Measurements from ENCODE around the gene NPTX1.

The NPTX1 gene

GRCh38 chr17:80422981-80423380 is 53.4 kb downstream of the NPTX1 start:
- peaks cover 36% of the 10 kb centered on the region for H3K27me3 ChIP-seq (ENCODE audit: insufficient read depth, low read depth)
- no peak overlapping the region for H3K9ac ChIP-seq
- no peaks in the 10 kb centered on the region for H3K4me1 ChIP-seq (ENCODE audit: low read depth, poor library complexity, severe bottlenecking)
- no peaks in the 10 kb centered on the region for H4K20me1 ChIP-seq (ENCODE audit: insufficient read depth)
- TF ChIP-seq CTCF (conservative IDR thresholded peaks at IDR 0.05; ENCODE audit: low read depth, low read length), result no peak
- H2AFZ ChIP-seq (ENCODE audit: low read depth), result no peak overlapping the region
- H3K79me2 ChIP-seq (ENCODE audit: insufficient read depth, low read depth), result no peaks in the 10 kb centered on the region
- H3K4me2 ChIP-seq, result no peak overlapping the region
- H3K36me3 ChIP-seq (ENCODE audit: insufficient read depth), result no peaks in the 10 kb centered on the region
- no peak overlapping the region for H3K27ac ChIP-seq
- H3K4me3 ChIP-seq (IDR thresholded peaks at IDR 0.05; ENCODE audit: insufficient read depth, low read depth, low read length), result no peak overlapping the region

DNA sequence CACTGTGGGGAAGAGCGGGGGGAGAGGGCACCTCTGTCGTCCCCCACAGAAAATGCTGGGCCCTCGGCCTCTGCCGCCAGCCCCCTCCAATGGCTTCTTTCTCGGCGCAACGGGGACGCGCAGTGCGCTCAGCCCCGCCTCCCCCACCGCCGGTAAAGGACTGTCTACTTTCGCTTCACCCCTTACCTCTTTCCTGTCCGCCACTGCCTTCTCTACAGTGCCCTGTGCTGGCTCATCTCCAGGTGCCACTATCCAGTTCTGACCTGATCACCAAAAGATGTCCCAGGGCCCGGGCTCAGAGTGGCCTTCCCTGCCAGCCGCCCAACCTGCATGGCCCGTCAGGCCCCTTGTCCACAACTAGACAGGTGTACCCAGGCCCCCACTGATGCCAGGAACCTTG is 54.1 kb downstream of the NPTX1 start:
- Histone ChIP-seq H3K79me2 (ENCODE audit: insufficient read depth, low read depth) (no peaks in the 10 kb centered on the region), H4K20me1 (ENCODE audit: insufficient read depth) (no peaks in the 10 kb centered on the region), H3K27me3 (ENCODE audit: insufficient read depth, low read depth) (peaks cover 29% of the 10 kb centered on the region; the same call in 1 of the 2 replicates), H2AFZ (ENCODE audit: low read depth) (no peak overlapping the region), H3K4me3 (IDR thresholded peaks at IDR 0.05; ENCODE audit: insufficient read depth, low read depth, low read length) (no peak overlapping the region), H3K4me1 (ENCODE audit: low read depth, poor library complexity, severe bottlenecking) (no peaks in the 10 kb centered on the region), H3K27ac (no peak overlapping the region), H3K9ac (no peak overlapping the region), H3K36me3 (ENCODE audit: insufficient read depth) (no peaks in the 10 kb centered on the region), H3K4me2 (no peak overlapping the region)
- no peak for TF ChIP-seq CTCF (conservative IDR thresholded peaks at IDR 0.05; ENCODE audit: low read depth, low read length)

- Histone ChIP-seq H3K36me3 (ENCODE audit: insufficient read depth) (no peaks in the 10 kb centered on the region), H2AFZ (ENCODE audit: low read depth) (no peak overlapping the region), H3K27me3 (ENCODE audit: insufficient read depth, low read depth) (peaks cover 27% of the 10 kb centered on the region; the same call in 1 of the 2 replicates), H3K27ac (no peak overlapping the region), H3K9ac (no peak overlapping the region), H3K79me2 (ENCODE audit: insufficient read depth, low read depth) (no peaks in the 10 kb centered on the region), H3K4me2 (no peak overlapping the region), H3K4me1 (ENCODE audit: low read depth, poor library complexity, severe bottlenecking) (no peaks in the 10 kb centered on the region), H4K20me1 (ENCODE audit: insufficient read depth) (no peaks in the 10 kb centered on the region), H3K4me3 (IDR thresholded peaks at IDR 0.05; ENCODE audit: insufficient read depth, low read depth, low read length) (no peak overlapping the region)
- no peak for TF ChIP-seq CTCF (conservative IDR thresholded peaks at IDR 0.05; ENCODE audit: low read depth, low read length)
Observed at GRCh38 chr17:80421381-80422090, 54.9 kb downstream of the NPTX1 start.

- Histone ChIP-seq H3K27me3 (ENCODE audit: insufficient read depth, low read depth) (peaks cover 12% of the 10 kb centered on the region), H4K20me1 (ENCODE audit: insufficient read depth) (no peaks in the 10 kb centered on the region), H3K79me2 (ENCODE audit: insufficient read depth, low read depth) (no peaks in the 10 kb centered on the region), H3K27ac (no peak overlapping the region), H3K4me3 (IDR thresholded peaks at IDR 0.05; ENCODE audit: insufficient read depth, low read depth, low read length) (no peak overlapping the region), H3K4me2 (no peak overlapping the region), H2AFZ (ENCODE audit: low read depth) (no peak overlapping the region), H3K4me1 (ENCODE audit: low read depth, poor library complexity, severe bottlenecking) (peaks cover 9% of the 10 kb centered on the region), H3K36me3 (ENCODE audit: insufficient read depth) (no peaks in the 10 kb centered on the region), H3K9ac (no peak overlapping the region)
- TF ChIP-seq CTCF (conservative IDR thresholded peaks at IDR 0.05; ENCODE audit: low read depth, low read length), result no peak
Observed at GRCh38 chr17:80419255-80419654, 57.2 kb downstream of the NPTX1 start.
